HFFc6 (cell line): ENCODE data around the gene GPR35. TPM values are rescaled to one million over a fixed set of nuclear protein-coding genes. Genes with fewer than 3 reads are reported as not detected.

ENCODE experiments used
- DNase-seq: peaks from one replicate; pipeline ENCODE4 v3.0.0-alpha.2; 2018
- H3K27ac Mint-ChIP-seq: 2 replicates; pipeline ENCODE4 v1.8.0; 2020; ENCODE audit warnings: mild to moderate bottlenecking, mixed read lengths
- H3K27me3 Mint-ChIP-seq: 2 replicates; pipeline ENCODE4 v1.8.0; 2021; ENCODE audit warnings: mild to moderate bottlenecking, moderate library complexity, mixed read lengths; ENCODE audit not compliant: insufficient read depth
- H3K36me3 Mint-ChIP-seq: 2 replicates; pipeline ENCODE4 v1.8.0; 2021; ENCODE audit warnings: low read depth, mixed read lengths
- H3K4me1 Mint-ChIP-seq: 2 replicates; pipeline ENCODE4 v1.8.0; 2020; ENCODE audit warnings: low read depth, mixed read lengths
- H3K4me3 Mint-ChIP-seq: 2 replicates; pipeline ENCODE4 v1.8.0; 2020; ENCODE audit warnings: mild to moderate bottlenecking, moderate library complexity, mixed read lengths
- H3K9me3 Mint-ChIP-seq: 2 replicates; pipeline ENCODE4 v1.8.0; 2020; ENCODE audit warnings: mild to moderate bottlenecking, mixed read lengths
- long read RNA-seq: library from polyadenylated mRNA; unstranded; transcript quantifications from one replicate; pipeline ENCODE4 v2.0.0, GENCODE V29; 2019
- total RNA-seq, 6 experiments: library from RNA; stranded (reverse); fragmentation: NEBNext Ultra II Directional; extraction: Animal tissue kit (Norgen Biotek cat#: 25700); gene quantifications; 2 replicates in 1 of 6; 3 replicates in 5 of 6; pipeline ENCODE4 v1.2.3, GENCODE V29; 2021
- TF ChIP-seq, protein P1 (sequence below): fragments of 200-600 bp; sonication (generic); IDR thresholded peaks from 2 replicates; pipeline ENCODE4 v1.5.0; 2021; ENCODE audit warnings: antibody characterized with exemption, mild to moderate bottlenecking

Gene GPR35, protein sequence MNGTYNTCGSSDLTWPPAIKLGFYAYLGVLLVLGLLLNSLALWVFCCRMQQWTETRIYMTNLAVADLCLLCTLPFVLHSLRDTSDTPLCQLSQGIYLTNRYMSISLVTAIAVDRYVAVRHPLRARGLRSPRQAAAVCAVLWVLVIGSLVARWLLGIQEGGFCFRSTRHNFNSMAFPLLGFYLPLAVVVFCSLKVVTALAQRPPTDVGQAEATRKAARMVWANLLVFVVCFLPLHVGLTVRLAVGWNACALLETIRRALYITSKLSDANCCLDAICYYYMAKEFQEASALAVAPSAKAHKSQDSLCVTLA
- total RNA-seq = under 1 TPM in 3 of 6 experiments, not detected in 3; 0.11 to 0.28 (median 0.14) TPM
- long read RNA-seq = 0 reads

DNA sequence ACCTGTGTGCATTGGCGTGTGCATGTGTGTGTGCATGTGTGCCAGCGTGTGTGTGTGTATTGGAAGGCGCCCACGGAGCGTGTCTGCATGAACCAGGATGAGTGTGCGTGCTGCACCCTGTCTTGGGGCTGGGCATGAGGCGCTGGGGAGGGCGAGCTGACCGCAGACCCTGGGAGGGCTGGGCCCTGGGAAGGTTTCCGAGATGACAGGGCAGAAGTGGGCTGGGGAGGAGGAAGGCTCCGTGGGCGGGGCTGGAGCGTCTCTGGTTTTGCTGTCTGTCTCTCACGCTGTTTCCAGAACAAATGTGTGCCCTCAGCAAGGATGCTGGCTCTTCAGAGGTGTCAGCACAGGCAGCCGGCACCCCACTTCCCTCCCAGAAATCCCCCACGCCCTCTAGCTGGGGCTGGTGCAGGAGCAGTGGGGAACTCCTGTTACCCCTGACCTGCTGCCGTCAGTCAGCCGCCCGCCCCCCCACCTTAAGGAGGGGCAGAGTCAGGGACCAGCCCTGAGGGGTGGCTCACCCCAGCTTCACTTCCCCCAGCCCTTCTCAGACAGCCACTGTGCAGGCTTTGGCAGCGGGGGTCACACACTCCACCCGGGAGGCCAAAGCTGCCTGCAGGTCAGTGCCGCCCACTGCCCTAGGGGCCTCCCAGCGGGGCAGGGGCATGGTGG is at the start of gene GPR35:
Gene GPR35 (plus strand): TSS at position 531 of the 672 bp plus-strand sequence. CDS start 4,473 bp downstream, outside the sequence.
- no peaks in the 10 kb centered on the region for H3K9me3 Mint-ChIP-seq
- TF ChIP-seq, protein P1, sequence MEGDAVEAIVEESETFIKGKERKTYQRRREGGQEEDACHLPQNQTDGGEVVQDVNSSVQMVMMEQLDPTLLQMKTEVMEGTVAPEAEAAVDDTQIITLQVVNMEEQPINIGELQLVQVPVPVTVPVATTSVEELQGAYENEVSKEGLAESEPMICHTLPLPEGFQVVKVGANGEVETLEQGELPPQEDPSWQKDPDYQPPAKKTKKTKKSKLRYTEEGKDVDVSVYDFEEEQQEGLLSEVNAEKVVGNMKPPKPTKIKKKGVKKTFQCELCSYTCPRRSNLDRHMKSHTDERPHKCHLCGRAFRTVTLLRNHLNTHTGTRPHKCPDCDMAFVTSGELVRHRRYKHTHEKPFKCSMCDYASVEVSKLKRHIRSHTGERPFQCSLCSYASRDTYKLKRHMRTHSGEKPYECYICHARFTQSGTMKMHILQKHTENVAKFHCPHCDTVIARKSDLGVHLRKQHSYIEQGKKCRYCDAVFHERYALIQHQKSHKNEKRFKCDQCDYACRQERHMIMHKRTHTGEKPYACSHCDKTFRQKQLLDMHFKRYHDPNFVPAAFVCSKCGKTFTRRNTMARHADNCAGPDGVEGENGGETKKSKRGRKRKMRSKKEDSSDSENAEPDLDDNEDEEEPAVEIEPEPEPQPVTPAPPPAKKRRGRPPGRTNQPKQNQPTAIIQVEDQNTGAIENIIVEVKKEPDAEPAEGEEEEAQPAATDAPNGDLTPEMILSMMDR = no peak
- H3K4me3 Mint-ChIP-seq = no peak within 1 kb of the TSS
- peaks cover 7% of the 10 kb centered on the region; the same call in 1 of the 2 replicates for H3K4me1 Mint-ChIP-seq
- peak within 1 kb of the TSS; percentile 57; the same call in 1 of the 2 replicates for H3K27ac Mint-ChIP-seq
- H3K36me3 Mint-ChIP-seq = no peaks in the 10 kb centered on the region
- peak; percentile 44 for DNase-seq
- H3K27me3 Mint-ChIP-seq = peaks cover 5% of the 10 kb centered on the region

DNA sequence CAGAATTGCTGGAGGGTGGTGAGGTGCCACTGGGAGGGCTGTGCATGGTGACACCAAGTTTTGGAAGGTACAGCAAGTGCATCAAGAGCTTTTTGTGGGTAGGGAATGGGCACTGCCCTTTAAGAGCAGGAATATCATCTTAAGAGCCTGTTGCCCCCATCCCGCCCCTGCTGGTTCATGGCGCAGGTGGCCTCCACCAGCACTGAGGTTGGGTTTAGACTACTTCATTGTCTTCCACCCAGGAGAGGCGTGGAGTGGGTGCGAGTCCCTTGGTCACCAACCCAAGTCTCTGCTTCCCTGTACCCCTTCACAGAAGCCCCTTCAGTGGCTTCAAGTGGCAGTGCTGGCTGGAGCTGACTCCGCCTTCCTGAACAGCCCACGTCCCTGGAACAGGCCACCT is 49.2 kb upstream of the GPR35 start:
- Mint-ChIP-seq H3K27me3 (peaks cover 2% of the 10 kb centered on the region; the same call in 1 of the 2 replicates), H3K36me3 (peaks cover 8% of the 10 kb centered on the region), H3K4me1 (peaks cover 17% of the 10 kb centered on the region), H3K27ac (no peak overlapping the region), H3K4me3 (no peak overlapping the region), H3K9me3 (0 out of 2 replicates have a peak, but pooled peaks cover 3% of the 10 kb centered on the region)
- DNase-seq = no peak
- TF ChIP-seq, protein P1 = no peak

DNA sequence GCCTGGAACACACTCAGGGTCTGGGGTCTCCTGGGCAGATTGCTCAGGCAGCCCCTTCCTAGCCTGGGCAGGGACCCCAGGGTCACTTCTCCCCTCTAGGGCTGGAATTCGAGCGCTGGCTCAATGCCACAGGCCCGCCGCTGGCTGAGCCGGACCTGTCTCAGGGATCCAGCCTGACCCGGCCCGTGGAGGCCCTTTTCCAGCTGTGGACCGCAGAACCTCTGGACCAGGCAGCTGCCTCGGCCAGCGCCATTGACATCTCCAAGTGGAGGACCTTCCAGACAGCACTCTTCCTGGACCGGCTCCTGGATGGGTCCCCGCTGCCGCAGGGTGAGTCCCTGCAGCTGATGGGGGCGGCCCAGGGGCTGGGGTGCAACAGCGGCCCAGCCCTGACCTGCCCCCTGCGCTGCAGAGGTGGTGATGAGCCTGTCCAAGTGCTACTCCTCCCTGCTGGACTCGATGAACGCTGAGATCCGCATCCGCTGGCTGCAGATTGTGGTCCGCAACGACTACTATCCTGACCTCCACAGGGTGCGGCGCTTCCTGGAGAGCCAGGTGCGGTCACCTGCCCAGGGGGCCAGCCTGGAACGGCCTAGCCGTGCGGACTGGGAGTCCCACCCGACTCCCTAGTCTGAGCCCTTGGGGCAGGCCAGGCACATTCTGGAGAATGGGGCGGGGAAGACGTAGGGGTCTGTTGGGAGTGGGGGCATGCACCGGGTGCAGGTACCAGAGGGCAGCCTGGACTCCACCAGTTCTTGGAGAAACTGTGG is 48.7 kb upstream of the GPR35 start:
- Mint-ChIP-seq H3K9me3 (0 out of 2 replicates have a peak, but pooled peaks cover 4% of the 10 kb centered on the region), H3K4me3 (no peak overlapping the region), H3K4me1 (peaks cover 21% of the 10 kb centered on the region), H3K27me3 (peaks cover 2% of the 10 kb centered on the region; the same call in 1 of the 2 replicates), H3K27ac (no peak overlapping the region), H3K36me3 (peaks cover 14% of the 10 kb centered on the region)
- TF ChIP-seq, protein P1 = no peak
- no peak for DNase-seq

DNA sequence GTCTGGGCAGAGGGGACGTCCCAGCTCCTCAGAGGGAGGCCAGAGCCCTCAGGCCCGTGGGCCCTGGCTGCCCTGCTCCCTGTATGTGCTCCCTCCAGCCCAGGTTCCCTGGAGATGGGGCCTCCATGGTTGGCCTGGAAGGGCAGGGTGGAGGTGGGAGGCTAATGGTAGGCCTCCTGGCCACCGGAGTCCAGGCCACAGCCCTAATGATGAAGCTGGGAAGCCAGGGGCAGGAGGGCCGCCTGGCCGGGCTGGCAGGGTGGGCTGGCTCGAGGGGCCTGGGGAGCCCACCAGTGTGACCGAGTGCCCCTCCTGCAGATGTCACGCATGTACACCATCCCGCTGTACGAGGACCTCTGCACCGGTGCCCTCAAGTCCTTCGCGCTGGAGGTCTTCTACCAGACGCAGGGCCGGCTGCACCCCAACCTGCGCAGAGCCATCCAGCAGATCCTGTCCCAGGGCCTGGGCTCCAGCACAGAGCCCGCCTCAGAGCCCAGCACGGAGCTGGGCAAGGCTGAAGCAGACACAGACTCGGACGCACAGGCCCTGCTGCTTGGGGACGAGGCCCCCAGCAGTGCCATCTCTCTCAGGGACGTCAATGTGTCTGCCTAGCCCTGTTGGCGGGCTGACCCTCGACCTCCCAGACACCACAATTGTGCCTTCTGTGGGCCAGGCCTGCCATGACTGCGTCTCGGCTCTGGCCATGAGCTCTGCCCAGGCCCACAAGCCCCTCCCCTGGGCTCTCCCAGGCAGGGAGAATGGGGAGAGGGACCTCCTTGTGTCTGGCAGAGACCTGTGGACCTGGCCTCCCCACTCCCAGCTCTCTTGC is 47.8 kb upstream of the GPR35 start:
- TF ChIP-seq, protein P1 = no peak
- Mint-ChIP-seq H3K4me1 (peaks cover 30% of the 10 kb centered on the region), H3K9me3 (0 out of 2 replicates have a peak, but pooled peaks cover 4% of the 10 kb centered on the region), H3K27me3 (peaks cover 3% of the 10 kb centered on the region), H3K27ac (no peak overlapping the region), H3K4me3 (no peak overlapping the region), H3K36me3 (peaks cover 23% of the 10 kb centered on the region)
- no peak for DNase-seq
